ENCODE measurements around the gene TAS2R5. TPM values are rescaled to one million over a fixed set of nuclear protein-coding genes. Genes with fewer than 3 reads are reported as not detected.
"Not testable (repeated sequence)": the region's sequence is repeated elsewhere in the genome, so short reads cannot be mapped to it uniquely, and the experiment has no call there.

Gene TAS2R5
- total RNA-seq (2021; fragmentation: NEBNext Ultra II Directional; extraction: Animal tissue kit (Norgen Biotek cat#: 25700)) = under 1 TPM in 4 of 6 experiments, not detected in 2; 0.17 to 0.21 (median 0.18) TPM
- long read RNA-seq = 0 reads

- no peaks in the 10 kb centered on the region for H3K36me3 Mint-ChIP-seq (ENCODE audit: low read depth)
- H3K27ac Mint-ChIP-seq = no peak within 1 kb of the TSS
- no peak for DNase-seq
- H3K4me3 Mint-ChIP-seq = no peak within 1 kb of the TSS
- H3K9me3 Mint-ChIP-seq = no peaks in the 10 kb centered on the region
- TF ChIP-seq CTCF (IDR thresholded peaks at IDR 0.05) = no peak
- H3K27me3 Mint-ChIP-seq (ENCODE audit: insufficient read depth) = no peaks in the 10 kb centered on the region
- no peaks in the 10 kb centered on the region for H3K4me1 Mint-ChIP-seq (ENCODE audit: low read depth)
These were observed at the start of gene TAS2R5 for GRCh38 chr7:141789917-141790316. TSS of gene TAS2R5 (plus strand) at chr7:141790217. CDS start at chr7:141790362, 145 bp downstream.

- H3K9me3 Mint-ChIP-seq = no peaks in the 10 kb centered on the region
- H3K4me1 Mint-ChIP-seq (ENCODE audit: low read depth) = peaks cover 28% of the 10 kb centered on the region
- H3K27me3 Mint-ChIP-seq (ENCODE audit: insufficient read depth) = no peaks in the 10 kb centered on the region
- peaks cover 40% of the 10 kb centered on the region for H3K36me3 Mint-ChIP-seq (ENCODE audit: low read depth)
- H3K27ac Mint-ChIP-seq = no peak overlapping the region
- DNase-seq = no peak
- no peak overlapping the region for H3K4me3 Mint-ChIP-seq
- no peak for TF ChIP-seq CTCF (IDR thresholded peaks at IDR 0.05)
These were observed 47.8 kb upstream of the TAS2R5 start for GRCh38 chr7:141742229-141742628.

- TF ChIP-seq CTCF (IDR thresholded peaks at IDR 0.05) = no peak
- H3K9me3 Mint-ChIP-seq = no peaks in the 10 kb centered on the region
- H3K4me3 Mint-ChIP-seq = no peak overlapping the region
- H3K27ac Mint-ChIP-seq = no peak overlapping the region
- peaks cover 45% of the 10 kb centered on the region for H3K36me3 Mint-ChIP-seq (ENCODE audit: low read depth)
- no peaks in the 10 kb centered on the region for H3K27me3 Mint-ChIP-seq (ENCODE audit: insufficient read depth)
- DNase-seq = no peak
- peaks cover 15% of the 10 kb centered on the region for H3K4me1 Mint-ChIP-seq (ENCODE audit: low read depth)
These were observed 45.9 kb upstream of the TAS2R5 start for GRCh38 chr7:141744131-141744530.

- Mint-ChIP-seq H3K27ac (no peak overlapping the region), H3K4me1 (ENCODE audit: low read depth) (no peaks in the 10 kb centered on the region), H3K27me3 (ENCODE audit: insufficient read depth) (no peaks in the 10 kb centered on the region), H3K9me3 (peaks cover 36% of the 10 kb centered on the region), H3K36me3 (ENCODE audit: low read depth) (peaks cover 65% of the 10 kb centered on the region), H3K4me3 (no peak overlapping the region)
- TF ChIP-seq CTCF (IDR thresholded peaks at IDR 0.05) = no peak
- DNase-seq = no peak
These were observed 41.6 kb upstream of the TAS2R5 start for GRCh38 chr7:141748396-141748795.

GRCh38 chr7:141751904-141752303 is 38.1 kb upstream of the TAS2R5 start:
- peaks cover 37% of the 10 kb centered on the region for H3K9me3 Mint-ChIP-seq
- H3K4me3 Mint-ChIP-seq; H3K4me1 Mint-ChIP-seq (ENCODE audit: low read depth); DNase-seq; H3K27me3 Mint-ChIP-seq (ENCODE audit: insufficient read depth); H3K27ac Mint-ChIP-seq: not testable (repeated sequence)
- H3K36me3 Mint-ChIP-seq (ENCODE audit: low read depth) = peaks cover 64% of the 10 kb centered on the region

GRCh38 chr7:141752634-141753033 is 37.4 kb upstream of the TAS2R5 start:
- no peak for DNase-seq
- no peaks in the 10 kb centered on the region for H3K4me1 Mint-ChIP-seq (ENCODE audit: low read depth)
- peak; percentile 73 for TF ChIP-seq CTCF (IDR thresholded peaks at IDR 0.05)
- H3K27me3 Mint-ChIP-seq (ENCODE audit: insufficient read depth) = no peaks in the 10 kb centered on the region
- no peak overlapping the region for H3K4me3 Mint-ChIP-seq
- H3K27ac Mint-ChIP-seq = no peak overlapping the region
- H3K36me3 Mint-ChIP-seq (ENCODE audit: low read depth) = peaks cover 67% of the 10 kb centered on the region
- peaks cover 37% of the 10 kb centered on the region for H3K9me3 Mint-ChIP-seq

Data from HFFc6 (cell line).